Measurements from ENCODE around the gene PDYN. TPM values are rescaled to one million over a fixed set of nuclear protein-coding genes. Genes with fewer than 3 reads are reported as not detected.

PDYN gene
- total RNA-seq, 1 experiment from 2014 or later: not detected

DNA sequence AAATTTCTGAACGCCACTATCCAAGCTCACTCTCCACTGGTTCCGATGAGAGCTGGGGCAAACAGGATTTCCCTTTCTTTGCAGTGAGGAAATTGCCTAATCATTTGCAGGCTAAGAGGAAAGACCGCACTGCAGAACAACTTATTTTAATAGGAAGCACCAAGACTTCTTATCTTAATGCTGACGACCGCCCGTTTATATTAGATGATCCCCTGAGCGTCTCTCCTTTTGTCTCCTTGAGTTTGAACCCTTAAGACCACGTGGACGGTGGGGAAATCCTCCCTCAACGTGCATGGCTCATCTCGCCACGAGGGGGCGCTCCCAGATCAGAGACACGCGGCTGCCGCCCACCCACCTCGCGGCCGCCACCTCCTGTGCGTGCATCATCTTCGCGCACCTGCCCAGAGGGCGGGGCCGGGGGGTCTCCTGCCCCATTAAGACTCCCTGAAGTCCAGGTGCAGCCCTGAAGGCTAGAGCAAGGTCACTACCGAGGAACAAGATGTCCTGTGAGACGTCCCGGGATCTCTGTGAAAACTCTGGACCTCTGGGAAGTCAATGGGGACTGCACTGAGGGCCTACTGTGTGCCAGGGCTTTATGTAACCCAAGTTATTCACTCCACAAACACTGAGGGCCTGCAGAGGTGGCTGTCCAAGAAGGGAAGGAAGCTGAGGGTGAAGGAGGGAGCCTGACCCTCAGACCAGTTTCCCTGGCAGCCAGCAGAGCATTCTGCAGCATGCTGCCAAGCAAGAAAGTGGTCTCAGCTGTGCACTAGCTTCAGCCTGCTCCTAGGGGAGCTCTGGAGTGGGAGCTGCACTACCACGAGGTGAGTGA is 28.1 kb downstream of the PDYN start:
- ChIA-PET POLR2A (ENCODE audit: low non-redundant PET) (no interaction called here), CTCF (interaction anchor here (0.6 to 1.0 kb wide), 4 partner anchors 10 to 490 kb away, joined by 3 to 6 read pairs (median 3); no protein-coding TSS in a partner anchor)
- H3K36me3 ChIP-seq (ENCODE audit: insufficient read depth, low read length, poor library complexity, severe bottlenecking): no peaks in the 10 kb centered on the region
- TF ChIP-seq EZH2 (IDR thresholded peaks at IDR 0.05; ENCODE audit: borderline replicate concordance, low read depth, low read length, poor library complexity, severe bottlenecking): no peak
- TF ChIP-seq, protein P1, sequence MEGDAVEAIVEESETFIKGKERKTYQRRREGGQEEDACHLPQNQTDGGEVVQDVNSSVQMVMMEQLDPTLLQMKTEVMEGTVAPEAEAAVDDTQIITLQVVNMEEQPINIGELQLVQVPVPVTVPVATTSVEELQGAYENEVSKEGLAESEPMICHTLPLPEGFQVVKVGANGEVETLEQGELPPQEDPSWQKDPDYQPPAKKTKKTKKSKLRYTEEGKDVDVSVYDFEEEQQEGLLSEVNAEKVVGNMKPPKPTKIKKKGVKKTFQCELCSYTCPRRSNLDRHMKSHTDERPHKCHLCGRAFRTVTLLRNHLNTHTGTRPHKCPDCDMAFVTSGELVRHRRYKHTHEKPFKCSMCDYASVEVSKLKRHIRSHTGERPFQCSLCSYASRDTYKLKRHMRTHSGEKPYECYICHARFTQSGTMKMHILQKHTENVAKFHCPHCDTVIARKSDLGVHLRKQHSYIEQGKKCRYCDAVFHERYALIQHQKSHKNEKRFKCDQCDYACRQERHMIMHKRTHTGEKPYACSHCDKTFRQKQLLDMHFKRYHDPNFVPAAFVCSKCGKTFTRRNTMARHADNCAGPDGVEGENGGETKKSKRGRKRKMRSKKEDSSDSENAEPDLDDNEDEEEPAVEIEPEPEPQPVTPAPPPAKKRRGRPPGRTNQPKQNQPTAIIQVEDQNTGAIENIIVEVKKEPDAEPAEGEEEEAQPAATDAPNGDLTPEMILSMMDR (conservative IDR thresholded peaks at IDR 0.05; ENCODE audit: low read depth, low read length): peak; percentile 99
- no TSS peak for BruUV-seq (replicated peaks)
- peak; percentile 90 for DNase-seq (ENCODE audit: low spot score)
- peaks cover 24% of the 10 kb centered on the region for H3K4me1 ChIP-seq (ENCODE audit: insufficient read depth, low read length, poor library complexity, severe bottlenecking)
- intact Hi-C loops (cut with micrococcal nuclease; ENCODE audit: unreplicated experiment): loop anchor here (1.0 to 10.0 kb wide), 3 partner anchors 137 to 489 kb away; partner anchors contain the start of gene STK35
- peak overlapping the region; percentile 42 for H3K27ac ChIP-seq (ENCODE audit: low read depth, low read length, poor library complexity, severe bottlenecking)
- no peak overlapping the region for H3K4me3 ChIP-seq (ENCODE audit: low read depth, low read length, poor library complexity, severe bottlenecking)
- H3K27me3 ChIP-seq (replicated peaks; ENCODE audit: insufficient read depth, low read depth, low read length, poor library complexity): no peaks in the 10 kb centered on the region
- H3K9me3 ChIP-seq (ENCODE audit: low read depth, low read length, poor library complexity, severe bottlenecking): no peaks in the 10 kb centered on the region

DNA sequence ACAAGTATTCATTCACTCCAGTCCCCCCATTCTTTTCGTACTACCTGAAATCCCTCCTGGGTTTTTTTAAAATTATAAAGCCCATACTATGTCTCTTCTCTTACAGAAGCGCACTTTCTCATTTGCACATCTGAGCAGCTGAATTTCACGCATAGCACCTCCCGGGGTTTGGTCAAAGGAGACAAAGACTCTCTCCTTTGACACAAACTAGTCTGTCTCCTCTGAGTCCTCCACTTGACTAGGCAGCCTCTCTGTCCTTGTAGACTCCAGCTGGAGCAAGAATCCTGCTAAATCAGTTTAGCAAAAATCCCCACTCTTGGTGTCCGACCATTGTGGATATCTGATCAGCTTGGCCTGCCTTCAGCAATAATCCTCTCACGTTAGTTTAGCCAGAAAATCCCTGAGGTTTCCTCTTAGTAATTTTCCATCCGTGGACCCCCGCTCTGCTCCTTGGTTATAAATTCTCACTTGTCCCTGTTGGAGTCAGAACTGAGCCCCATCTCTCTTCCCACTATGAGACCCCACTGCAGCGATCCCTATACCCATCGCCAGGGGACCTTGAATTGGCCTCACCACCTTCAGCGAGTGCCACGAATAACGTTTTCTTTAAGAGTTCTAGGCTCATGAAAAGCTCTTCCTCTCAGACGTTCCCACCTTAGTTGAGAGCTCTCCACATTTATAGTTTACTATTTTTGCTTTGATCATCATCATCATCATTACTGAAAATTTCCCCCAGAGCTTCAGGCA is 29.0 kb downstream of the PDYN start:
- TF ChIP-seq EZH2 (IDR thresholded peaks at IDR 0.05; ENCODE audit: borderline replicate concordance, low read depth, low read length, poor library complexity, severe bottlenecking): no peak
- intact Hi-C loops (cut with micrococcal nuclease; ENCODE audit: unreplicated experiment): loop anchor here (1.0 to 10.0 kb wide), 3 partner anchors 137 to 490 kb away; partner anchors contain the start of gene STK35
- Histone ChIP-seq H3K4me1 (ENCODE audit: insufficient read depth, low read length, poor library complexity, severe bottlenecking) (peaks cover 27% of the 10 kb centered on the region), H3K27ac (ENCODE audit: low read depth, low read length, poor library complexity, severe bottlenecking) (peak overlapping the region; percentile 42), H3K27me3 (replicated peaks; ENCODE audit: insufficient read depth, low read depth, low read length, poor library complexity) (no peaks in the 10 kb centered on the region), H3K4me3 (ENCODE audit: low read depth, low read length, poor library complexity, severe bottlenecking) (no peak overlapping the region), H3K9me3 (ENCODE audit: low read depth, low read length, poor library complexity, severe bottlenecking) (no peaks in the 10 kb centered on the region), H3K36me3 (ENCODE audit: insufficient read depth, low read length, poor library complexity, severe bottlenecking) (no peaks in the 10 kb centered on the region)
- DNase-seq (ENCODE audit: low spot score): no peak
- ChIA-PET POLR2A (ENCODE audit: low non-redundant PET) (no interaction called here), CTCF (interaction anchor here (1.0 kb wide), 1 partner anchor 208 kb away, joined by 6 read pairs; no protein-coding TSS in a partner anchor)
- BruUV-seq (replicated peaks): TSS peak; percentile 86

DNA sequence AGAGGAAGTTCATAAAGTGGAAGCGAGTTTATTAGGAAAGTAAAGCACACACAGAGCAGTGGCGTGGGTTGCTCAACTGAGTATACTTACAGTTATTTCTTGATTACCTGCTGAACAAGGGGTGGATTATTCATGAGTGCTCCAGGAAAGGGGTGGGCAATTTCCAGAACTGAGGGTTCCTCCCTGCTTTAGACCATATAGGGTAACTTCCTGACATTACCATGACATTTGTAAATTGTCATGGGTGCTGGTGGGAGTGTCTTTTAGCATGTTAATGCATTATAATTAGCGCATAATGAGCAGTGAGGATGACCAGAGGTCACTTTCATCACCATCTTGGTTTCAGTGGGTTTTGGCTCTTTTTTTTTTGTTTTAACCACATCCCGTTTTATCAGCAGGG is 29.8 kb downstream of the PDYN start:
- peaks cover 32% of the 10 kb centered on the region for H3K4me1 ChIP-seq (ENCODE audit: insufficient read depth, low read length, poor library complexity, severe bottlenecking)
- ChIA-PET POLR2A (ENCODE audit: low non-redundant PET) (interaction anchor here (0.6 kb wide), 1 partner anchor 187 kb away, joined by 5 read pairs; no protein-coding TSS in a partner anchor), CTCF (no interaction called here)
- BruUV-seq (replicated peaks): no TSS peak
- no peaks in the 10 kb centered on the region for H3K27me3 ChIP-seq (replicated peaks; ENCODE audit: insufficient read depth, low read depth, low read length, poor library complexity)
- no peak for TF ChIP-seq EZH2 (IDR thresholded peaks at IDR 0.05; ENCODE audit: borderline replicate concordance, low read depth, low read length, poor library complexity, severe bottlenecking)
- no peak overlapping the region for H3K4me3 ChIP-seq (ENCODE audit: low read depth, low read length, poor library complexity, severe bottlenecking)
- no peaks in the 10 kb centered on the region for H3K9me3 ChIP-seq (ENCODE audit: low read depth, low read length, poor library complexity, severe bottlenecking)
- intact Hi-C loops (cut with micrococcal nuclease; ENCODE audit: unreplicated experiment): loop anchor here (10.0 kb wide), 1 partner anchor 491 kb away; no protein-coding TSS in a partner anchor
- no peaks in the 10 kb centered on the region for H3K36me3 ChIP-seq (ENCODE audit: insufficient read depth, low read length, poor library complexity, severe bottlenecking)
- no peak overlapping the region for H3K27ac ChIP-seq (ENCODE audit: low read depth, low read length, poor library complexity, severe bottlenecking)
- no peak for DNase-seq (ENCODE audit: low spot score)

DNA sequence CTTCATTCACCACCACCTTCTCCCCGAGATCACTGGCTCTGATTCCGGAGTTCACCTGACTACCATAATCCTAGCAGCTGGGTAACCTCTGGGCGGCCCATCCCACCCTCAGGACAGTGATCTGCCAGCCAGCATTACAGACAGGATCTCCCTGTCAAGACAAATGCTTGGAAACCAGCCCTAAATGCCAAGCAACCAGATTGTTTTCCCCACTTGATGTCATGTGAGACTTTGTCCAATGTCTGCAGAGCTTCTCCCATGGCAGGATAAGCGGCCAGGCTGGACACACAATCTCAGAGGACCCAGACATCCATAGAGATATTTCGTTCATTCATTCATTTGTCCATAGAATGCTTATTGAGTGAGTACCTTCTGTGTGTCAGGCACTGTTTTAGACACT is 32.5 kb downstream of the PDYN start:
- peaks cover 39% of the 10 kb centered on the region for H3K4me1 ChIP-seq (ENCODE audit: insufficient read depth, low read length, poor library complexity, severe bottlenecking)
- H3K9me3 ChIP-seq (ENCODE audit: low read depth, low read length, poor library complexity, severe bottlenecking): no peaks in the 10 kb centered on the region
- DNase-seq (ENCODE audit: low spot score): no peak
- no TSS peak for BruUV-seq (replicated peaks)
- ChIA-PET POLR2A (ENCODE audit: low non-redundant PET) (no interaction called here), CTCF (no interaction called here)
- no peak for TF ChIP-seq EZH2 (IDR thresholded peaks at IDR 0.05; ENCODE audit: borderline replicate concordance, low read depth, low read length, poor library complexity, severe bottlenecking)
- TF ChIP-seq, protein P1 (conservative IDR thresholded peaks at IDR 0.05; ENCODE audit: low read depth, low read length): no peak
- no peaks in the 10 kb centered on the region for H3K27me3 ChIP-seq (replicated peaks; ENCODE audit: insufficient read depth, low read depth, low read length, poor library complexity)
- no peaks in the 10 kb centered on the region for H3K36me3 ChIP-seq (ENCODE audit: insufficient read depth, low read length, poor library complexity, severe bottlenecking)
- H3K27ac ChIP-seq (ENCODE audit: low read depth, low read length, poor library complexity, severe bottlenecking): no peak overlapping the region
- no peak overlapping the region for H3K4me3 ChIP-seq (ENCODE audit: low read depth, low read length, poor library complexity, severe bottlenecking)
- intact Hi-C loops (cut with micrococcal nuclease; ENCODE audit: unreplicated experiment): loop anchor here (10.0 kb wide), 1 partner anchor 493 kb away; no protein-coding TSS in a partner anchor
